Esophagus squamous epithelium (tissue), 5 donors: Measurements from ENCODE around the gene CCDC61. TPM values are rescaled to one million over a fixed set of nuclear protein-coding genes. Genes with fewer than 3 reads are reported as not detected.

Experiments
- DNase-seq: peaks from one replicate; lab custom pipeline; 2025; lab: John Stamatoyannopoulos, UW
- H3K27ac ChIP-seq, 4 donors: fragments of 200-600 bp; sonication (generic); one replicate each; pipeline ENCODE4 v1.5.1; 2016 to 2019; ENCODE audit warnings: mild to moderate bottlenecking in 1 of 4
- H3K27me3 ChIP-seq, 4 donors: fragments of 200-600 bp; sonication (generic); 1 replicate in 3 of 4; 2 replicates in 1 of 4; pipeline versions ENCODE4 v1.5.1 to v1.6.0; 2017 to 2021; ENCODE audit warnings: antibody characterized with exemption in 1 of 4
- H3K36me3 ChIP-seq, 3 donors: fragments of 200-600 bp; sonication (generic); one replicate each; pipeline ENCODE4 v1.5.1; 2016 to 2019
- H3K4me1 ChIP-seq, 3 donors: fragments of 200-600 bp; sonication (generic); one replicate each; pipeline ENCODE4 v1.5.1; 2017 to 2019
- H3K4me3 ChIP-seq, 4 donors: fragments of 200-600 bp; sonication (generic); 1 replicate in 3 of 4; 2 replicates in 1 of 4; pipeline ENCODE4 v1.5.1; 2016 to 2019; ENCODE audit warnings: mild to moderate bottlenecking in 2 of 4, moderate library complexity in 1 of 4
- H3K9me3 ChIP-seq, 3 donors: fragments of 200-600 bp; sonication (generic); one replicate each; pipeline ENCODE4 v1.5.1; 2016 to 2019
- CTCF ChIP-seq, 6 experiments: fragments of 450-650 bp in 4 of 6; fragments of 200-600 bp in 2 of 6; sonication (generic) in 2 of 6; IDR thresholded peaks; one replicate each; pipeline ENCODE4 v1.5.1; 2016 to 2019; ENCODE audit warnings: antibody characterized with exemption in 6 of 6, mild to moderate bottlenecking in 4 of 6, moderate library complexity in 4 of 6
- POLR2A ChIP-seq, 4 donors: fragments of 450-650 bp; IDR thresholded peaks; one replicate each; pipeline ENCODE4 v1.6.1; 2017; ENCODE audit warnings: antibody characterized with exemption in 4 of 4, mild to moderate bottlenecking in 4 of 4, moderate library complexity in 3 of 4
- WGBS, 2 donors: methylation state at CpG; one replicate each; pipeline ENCODE4 v1.1.5; 2018; 5-methylcytosine and 5-hydroxymethylcytosine counted together
- intact Hi-C: fragments of 100-400 bp; cut with DNase I; formaldehyde crosslinking; loops from one replicate; pipeline ENCODE4 v1.15.0; 2022
- total RNA-seq, 4 donors: library from RNA; depleted of rRNA; stranded (reverse); fragments of >200 nt; gene quantifications; one replicate each; pipeline ENCODE4 v1.1.0, GENCODE V29; 2016
- donor health status: DM: yes; HTN: yes; CAD: no.

The CCDC61 gene
- total RNA-seq, 4 donors from 2014 or later: 5.9 to 9.5 (median 7.4) TPM

- peaks cover 0 to 42% (median 0%) of the 10 kb centered on the region in 4 donors for H3K27me3 ChIP-seq
- TF ChIP-seq CTCF (IDR thresholded peaks at IDR 0.05): no peak
- no peak for TF ChIP-seq POLR2A (IDR thresholded peaks at IDR 0.05)
- 44 to 51% methylated on average over 2 of the region's 2 CpGs for WGBS, 2 donors
These were observed 13.9 kb upstream of the CCDC61 start for GRCh38 chr19:45981350-45981749.

GRCh38 chr19:45985321-45985720, 9.9 kb upstream of the CCDC61 start:
- no peak overlapping the region for H3K4me3 ChIP-seq
- intact Hi-C loops: no loop called here
- no peak for TF ChIP-seq POLR2A (IDR thresholded peaks at IDR 0.05)
- TF ChIP-seq CTCF (IDR thresholded peaks at IDR 0.05): no peak
- H3K27me3 ChIP-seq: peaks cover 0 to 36% (median 0%) of the 10 kb centered on the region in 4 donors
- H3K4me1 ChIP-seq: no peaks in the 10 kb centered on the region
- WGBS, 2 donors: 76 to 99% methylated on average over 6 of the region's 7 CpGs
- no peaks in the 10 kb centered on the region for H3K9me3 ChIP-seq
- no peaks in the 10 kb centered on the region for H3K36me3 ChIP-seq
- H3K27ac ChIP-seq: no peak overlapping the region
- no peak for DNase-seq

More at GRCh38 chr19:45981350-45981749, 13.9 kb upstream of the CCDC61 start:
- H3K36me3 ChIP-seq: no peaks in the 10 kb centered on the region
- no peak for DNase-seq
- no peaks in the 10 kb centered on the region for H3K4me1 ChIP-seq
- H3K4me3 ChIP-seq: no peak overlapping the region
- no peaks in the 10 kb centered on the region for H3K9me3 ChIP-seq
- no peak overlapping the region for H3K27ac ChIP-seq
- intact Hi-C loops: no loop called here

GRCh38 chr19:45990113-45990728, 5.0 kb upstream of the CCDC61 start:
- Histone ChIP-seq H3K36me3 (no peaks in the 10 kb centered on the region), H3K4me1 (peaks cover 0 to 5% (median 0%) of the 10 kb centered on the region in 3 donors), H3K4me3 (no peak overlapping the region), H3K27me3 (peaks cover 0 to 21% (median 0%) of the 10 kb centered on the region in 4 donors), H3K27ac (peak overlapping the region in 1 of 4 donors; percentile 39), H3K9me3 (no peaks in the 10 kb centered on the region)
- no peak for DNase-seq
- 79 to 80% methylated on average over 12 of the region's 12 CpGs for WGBS, 2 donors
- intact Hi-C loops: no loop called here
- TF ChIP-seq CTCF (IDR thresholded peaks at IDR 0.05) (no peak), POLR2A (IDR thresholded peaks at IDR 0.05) (no peak)

- Histone ChIP-seq H3K27me3 (peaks cover 0 to 15% (median 0%) of the 10 kb centered on the region in 4 donors), H3K36me3 (peaks cover 0 to 8% (median 0%) of the 10 kb centered on the region in 3 donors), H3K4me3 (peak overlapping the region; percentile 36 to 86 (median 75)), H3K27ac (peak overlapping the region in 2 of 4 donors; percentile 4 to 53), H3K4me1 (peaks cover 7 to 22% (median 7%) of the 10 kb centered on the region in 3 donors), H3K9me3 (no peaks in the 10 kb centered on the region)
- TF ChIP-seq CTCF (IDR thresholded peaks at IDR 0.05): no peak
- no peak for TF ChIP-seq POLR2A (IDR thresholded peaks at IDR 0.05)
- WGBS, 2 donors: 3 to 5% methylated on average over 8 of the region's 8 CpGs
- intact Hi-C loops: no loop called here
- DNase-seq: no peak
These were observed 740 bp upstream of the CCDC61 start for GRCh38 chr19:45994456-45994997.

GRCh38 chr19:45995715-45996385, 583 bp downstream of the CCDC61 start:
- Histone ChIP-seq H3K27me3 (peaks cover 0 to 15% (median 0%) of the 10 kb centered on the region in 4 donors), H3K27ac (peak overlapping the region; percentile 79 to 88 (median 86)), H3K36me3 (peaks cover 0 to 8% (median 0%) of the 10 kb centered on the region in 3 donors), H3K4me3 (peak overlapping the region; percentile 53 to 86 (median 75)), H3K9me3 (no peaks in the 10 kb centered on the region), H3K4me1 (peaks cover 10 to 35% (median 17%) of the 10 kb centered on the region in 3 donors)
- DNase-seq: no peak
- TF ChIP-seq CTCF (IDR thresholded peaks at IDR 0.05): no peak
- TF ChIP-seq POLR2A (IDR thresholded peaks at IDR 0.05): no peak
- intact Hi-C loops: no loop called here
- WGBS, 2 donors: 15% methylated on average over 13 of the region's 13 CpGs
